Measurements from ENCODE around the gene FPR1. TPM values are rescaled to one million over a fixed set of nuclear protein-coding genes. Genes with fewer than 3 reads are reported as not detected.

The FPR1 gene
- total RNA-seq, 2 experiments from 2014 or later = not detected

GRCh38 chr19:51698296-51698695, 53.4 kb downstream of the FPR1 start:
- intact Hi-C loops (cut with micrococcal nuclease) = no loop called here
- TF ChIP-seq, protein P1, sequence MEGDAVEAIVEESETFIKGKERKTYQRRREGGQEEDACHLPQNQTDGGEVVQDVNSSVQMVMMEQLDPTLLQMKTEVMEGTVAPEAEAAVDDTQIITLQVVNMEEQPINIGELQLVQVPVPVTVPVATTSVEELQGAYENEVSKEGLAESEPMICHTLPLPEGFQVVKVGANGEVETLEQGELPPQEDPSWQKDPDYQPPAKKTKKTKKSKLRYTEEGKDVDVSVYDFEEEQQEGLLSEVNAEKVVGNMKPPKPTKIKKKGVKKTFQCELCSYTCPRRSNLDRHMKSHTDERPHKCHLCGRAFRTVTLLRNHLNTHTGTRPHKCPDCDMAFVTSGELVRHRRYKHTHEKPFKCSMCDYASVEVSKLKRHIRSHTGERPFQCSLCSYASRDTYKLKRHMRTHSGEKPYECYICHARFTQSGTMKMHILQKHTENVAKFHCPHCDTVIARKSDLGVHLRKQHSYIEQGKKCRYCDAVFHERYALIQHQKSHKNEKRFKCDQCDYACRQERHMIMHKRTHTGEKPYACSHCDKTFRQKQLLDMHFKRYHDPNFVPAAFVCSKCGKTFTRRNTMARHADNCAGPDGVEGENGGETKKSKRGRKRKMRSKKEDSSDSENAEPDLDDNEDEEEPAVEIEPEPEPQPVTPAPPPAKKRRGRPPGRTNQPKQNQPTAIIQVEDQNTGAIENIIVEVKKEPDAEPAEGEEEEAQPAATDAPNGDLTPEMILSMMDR (IDR thresholded peaks at IDR 0.05) = no peak
- Mint-ChIP-seq H3K4me1 (ENCODE audit: low read depth) (peaks cover 7% of the 10 kb centered on the region), H3K27me3 (peaks cover 6% of the 10 kb centered on the region), H3K4me3 (no peak overlapping the region), H3K27ac (no peak overlapping the region), H3K9me3 (peaks cover 2% of the 10 kb centered on the region), H3K36me3 (ENCODE audit: low read depth) (no peaks in the 10 kb centered on the region)
- ChIA-PET CTCF (no interaction called here), POLR2A (interaction anchor here (0.7 kb wide), 1 partner anchor 584 kb away, joined by 3 read pairs; no protein-coding TSS in a partner anchor)
- ATAC-seq (no peak), DNase-seq (no peak)

DNA sequence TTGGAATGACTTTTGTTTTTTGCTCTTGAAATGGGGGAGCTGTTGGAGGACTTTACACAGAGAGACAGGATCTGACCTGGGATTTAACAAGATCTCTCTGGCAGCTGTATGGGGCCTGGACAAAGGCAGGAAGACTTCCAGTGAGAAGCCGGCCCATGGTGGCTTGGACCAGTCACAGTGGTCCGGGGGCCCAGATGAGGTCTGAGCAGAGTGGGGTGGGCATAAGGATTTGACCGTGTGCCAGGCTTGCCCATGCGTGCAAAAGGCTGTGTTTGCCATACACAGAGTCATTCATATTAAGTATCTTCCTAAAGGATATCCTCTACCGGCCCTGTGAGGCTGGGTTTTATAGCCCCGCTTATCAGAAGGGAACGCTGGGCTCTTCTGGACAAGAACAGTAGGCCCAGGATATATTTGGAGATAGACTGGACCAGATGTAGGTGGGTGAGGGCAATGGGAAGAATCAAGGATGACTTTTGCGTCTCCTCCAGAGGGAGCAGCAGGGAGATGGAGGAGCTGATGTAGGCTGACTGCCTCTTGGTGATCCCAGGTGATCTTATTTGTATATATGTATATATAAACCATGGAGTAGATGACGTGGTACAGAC, 54.4 kb downstream of the FPR1 start:
- DNase-seq (no peak), ATAC-seq (no peak)
- no peaks in the 10 kb centered on the region for H3K27me3 Mint-ChIP-seq
- no peaks in the 10 kb centered on the region for H3K36me3 Mint-ChIP-seq (ENCODE audit: low read depth)
- intact Hi-C loops (cut with micrococcal nuclease) = no loop called here
- no peak overlapping the region for H3K4me3 Mint-ChIP-seq
- H3K9me3 Mint-ChIP-seq = peaks cover 2% of the 10 kb centered on the region
- TF ChIP-seq, protein P1 (IDR thresholded peaks at IDR 0.05) = no peak
- H3K27ac Mint-ChIP-seq = no peak overlapping the region
- ChIA-PET CTCF (no interaction called here), POLR2A (no interaction called here)
- H3K4me1 Mint-ChIP-seq (ENCODE audit: low read depth) = no peaks in the 10 kb centered on the region

GRCh38 chr19:51696606-51697005, 55.1 kb downstream of the FPR1 start:
- intact Hi-C loops (cut with micrococcal nuclease) = no loop called here
- H3K27ac Mint-ChIP-seq = no peak overlapping the region
- no peak for ATAC-seq
- CTCF ChIA-PET = no interaction called here
- peaks cover 2% of the 10 kb centered on the region for H3K9me3 Mint-ChIP-seq
- no peaks in the 10 kb centered on the region for H3K4me1 Mint-ChIP-seq (ENCODE audit: low read depth)
- DNase-seq = no peak
- no peaks in the 10 kb centered on the region for H3K27me3 Mint-ChIP-seq
- POLR2A ChIA-PET = no interaction called here
- TF ChIP-seq, protein P1 (IDR thresholded peaks at IDR 0.05) = no peak
- no peak overlapping the region for H3K4me3 Mint-ChIP-seq
- no peaks in the 10 kb centered on the region for H3K36me3 Mint-ChIP-seq (ENCODE audit: low read depth)

Other genes with a start within 250 kb of the FPR1 start
- not detected for gene SIGLEC6, start 220.2 kb downstream of the FPR1 start, total RNA-seq
- 1 to 10 TPM; 6.6 to 8.0 TPM for gene ZNF175, start 180.6 kb downstream of the FPR1 start, total RNA-seq
- gene SIGLEC5, start 121.5 kb downstream of the FPR1 start, total RNA-seq = not detected
- not detected for gene SIGLEC14, start 105.1 kb downstream of the FPR1 start, total RNA-seq
- gene SPACA6, start 58.5 kb downstream of the FPR1 start, total RNA-seq = 1 to 10 TPM; 2.4 to 4.6 TPM
- gene HAS1, start 27.9 kb downstream of the FPR1 start, total RNA-seq = not detected
- gene FPR2, start 9.3 kb upstream of the FPR1 start, total RNA-seq = not detected
- gene FPR3, start 43.3 kb upstream of the FPR1 start, total RNA-seq = not detected
- gene ZNF577, start 136.1 kb upstream of the FPR1 start, total RNA-seq = 1 to 10 TPM; 5.0 to 5.7 TPM
- 10 to 100 TPM in 1 of 2 experiments, 1 to 10 TPM in 1; 8.6 to 10.7 TPM for gene ZNF649, start 153.1 kb upstream of the FPR1 start, total RNA-seq
- gene ZNF613, start 175.6 kb upstream of the FPR1 start, total RNA-seq = 1 to 10 TPM; 3.2 to 3.5 TPM
- gene ZNF350, start 235.0 kb upstream of the FPR1 start, total RNA-seq = 1 to 10 TPM; 7.5 to 7.6 TPM